ENCODE results near the gene DEXI. TPM values are rescaled to one million over a fixed set of nuclear protein-coding genes. Genes with fewer than 3 reads are reported as not detected.

Gene DEXI
- total and polyA plus RNA-seq, 4 donors: 19.5 to 35.5 (median 28.0) TPM

GRCh38 chr16:10889855-10890254, 52.4 kb downstream of the DEXI start:
- Histone ChIP-seq H3K9ac (ENCODE audit: insufficient read depth in 1 of 2, low read length in 2 of 2) (no peak overlapping the region), H3K27me3 (ENCODE audit: control insufficient read depth in 3 of 3, insufficient read depth in 3 of 3, low read length in 2 of 3) (peaks cover 0 to 3% (median 0%) of the 10 kb centered on the region in 3 donors), H3K4me3 (no peak overlapping the region), H3K4me1 (ENCODE audit: control insufficient read depth in 5 of 5, insufficient read depth in 5 of 5, low read length in 5 of 5) (peaks cover 0 to 12% (median 0%) of the 10 kb centered on the region in 5 donors), H3K36me3 (ENCODE audit: control insufficient read depth in 4 of 4, insufficient read depth in 4 of 4, low read length in 4 of 4) (peaks cover 0 to 3% (median 0%) of the 10 kb centered on the region in 4 donors), H3K9me3 (ENCODE audit: control insufficient read depth in 4 of 4, insufficient read depth in 3 of 4, low read length in 3 of 4) (no peaks in the 10 kb centered on the region), H3K27ac (ENCODE audit: low read depth in 1 of 2, low read length in 1 of 2) (no peak overlapping the region)
- DNase-seq (no peak), ATAC-seq (ENCODE audit: insufficient read depth, low FRiP score) (no peak)
- WGBS, 2 donors: 71 to 86% methylated on average over 4 of the region's 4 CpGs
- no peak for TF ChIP-seq CTCF (IDR thresholded peaks at IDR 0.05; ENCODE audit: control extremely low read depth, extremely low read depth)

- no peak overlapping the region for H3K9ac ChIP-seq (ENCODE audit: insufficient read depth in 1 of 2, low read length in 2 of 2)
- peaks cover 0 to 3% (median 0%) of the 10 kb centered on the region in 4 donors for H3K36me3 ChIP-seq (ENCODE audit: control insufficient read depth in 4 of 4, insufficient read depth in 4 of 4, low read length in 4 of 4)
- H3K4me1 ChIP-seq (ENCODE audit: control insufficient read depth in 5 of 5, insufficient read depth in 5 of 5, low read length in 5 of 5): peaks cover 0 to 18% (median 0%) of the 10 kb centered on the region in 5 donors
- no peak overlapping the region for H3K27ac ChIP-seq (ENCODE audit: low read depth in 1 of 2, low read length in 1 of 2)
- no peak overlapping the region for H3K4me3 ChIP-seq
- ATAC-seq (ENCODE audit: insufficient read depth, low FRiP score) (no peak), DNase-seq (no peak)
- peaks cover 0 to 3% (median 0%) of the 10 kb centered on the region in 3 donors for H3K27me3 ChIP-seq (ENCODE audit: control insufficient read depth in 3 of 3, insufficient read depth in 3 of 3, low read length in 2 of 3)
- TF ChIP-seq CTCF (IDR thresholded peaks at IDR 0.05; ENCODE audit: control extremely low read depth, extremely low read depth): no peak
- WGBS, 2 donors: 51 to 59% methylated on average over 10 of the region's 10 CpGs
- no peaks in the 10 kb centered on the region for H3K9me3 ChIP-seq (ENCODE audit: control insufficient read depth in 4 of 4, insufficient read depth in 3 of 4, low read length in 3 of 4)
These were observed 53.8 kb downstream of the DEXI start for GRCh38 chr16:10888320-10888937.

- ATAC-seq (ENCODE audit: insufficient read depth, low FRiP score): no peak
- Histone ChIP-seq H3K9me3 (ENCODE audit: control insufficient read depth in 4 of 4, insufficient read depth in 3 of 4, low read length in 3 of 4) (no peaks in the 10 kb centered on the region), H3K4me1 (ENCODE audit: control insufficient read depth in 5 of 5, insufficient read depth in 5 of 5, low read length in 5 of 5) (peaks cover 0 to 20% (median 0%) of the 10 kb centered on the region in 5 donors), H3K36me3 (ENCODE audit: control insufficient read depth in 4 of 4, insufficient read depth in 4 of 4, low read length in 4 of 4) (peaks cover 0 to 3% (median 0%) of the 10 kb centered on the region in 4 donors), H3K27ac (ENCODE audit: low read depth in 1 of 2, low read length in 1 of 2) (peak overlapping the region in 1 of 2 donors; percentile 66), H3K27me3 (ENCODE audit: control insufficient read depth in 3 of 3, insufficient read depth in 3 of 3, low read length in 2 of 3) (peaks cover 0 to 9% (median 0%) of the 10 kb centered on the region in 3 donors), H3K9ac (ENCODE audit: insufficient read depth in 1 of 2, low read length in 2 of 2) (no peak overlapping the region), H3K4me3 (no peak overlapping the region)
- no peak for TF ChIP-seq CTCF (IDR thresholded peaks at IDR 0.05; ENCODE audit: control extremely low read depth, extremely low read depth)
- no peak for DNase-seq
- WGBS, 2 donors: 35 to 46% methylated on average over 6 of the region's 6 CpGs
These were observed 57.0 kb downstream of the DEXI start for GRCh38 chr16:10885246-10885645.
